HT1080 (cell line): ENCODE results near the gene ATG13. TPM values are rescaled to one million over a fixed set of nuclear protein-coding genes. Genes with fewer than 3 reads are reported as not detected.
A peak's percentile ranks its signal among the peaks of the same experiment; 100 is the strongest.
"Not testable (repeated sequence)": the region's sequence is repeated elsewhere in the genome, so short reads cannot be mapped to it uniquely, and the experiment has no call there.

Experiments used
- DNase-seq: peaks from one replicate; pipeline ENCODE4 v3.0.0-alpha.2; 2015; ENCODE audit warnings: low read depth
- total RNA-seq: library from RNA; depleted of rRNA; stranded (reverse); fragments of >200 nt; shearing (Covaris generic); gene quantifications from 2 replicates; pipeline ENCODE4 v1.2.3, GENCODE V29; 2014

The ATG13 gene
- total RNA-seq, 1 experiment from 2014 or later: 117 TPM

GRCh38 chr11:46642627-46643335 lies 25.4 kb downstream of the ATG13 start:
- DNase-seq: no peak

GRCh38 chr11:46643531-46643930 lies 26.2 kb downstream of the ATG13 start:
- no peak for DNase-seq

GRCh38 chr11:46643986-46644385 lies 26.6 kb downstream of the ATG13 start:
- no peak for DNase-seq

GRCh38 chr11:46649180-46649738 lies 31.9 kb downstream of the ATG13 start:
- DNase-seq: peak; percentile 92

GRCh38 chr11:46655631-46656030 lies 38.3 kb downstream of the ATG13 start:
- DNase-seq: no peak

- DNase-seq: no peak
These were observed 39.8 kb downstream of the ATG13 start for GRCh38 chr11:46657186-46657585.

- no peak for DNase-seq
These were observed 40.9 kb downstream of the ATG13 start for GRCh38 chr11:46658259-46658658.

GRCh38 chr11:46659908-46660307 lies 42.6 kb downstream of the ATG13 start:
- no peak for DNase-seq

- no peak for DNase-seq
These were observed 44.5 kb downstream of the ATG13 start for GRCh38 chr11:46661836-46662235.

- no peak for DNase-seq
These were observed 45.0 kb downstream of the ATG13 start for GRCh38 chr11:46662366-46662765.

GRCh38 chr11:46663277-46663940 lies 46.1 kb downstream of the ATG13 start:
- DNase-seq: no peak

- no peak for DNase-seq
These were observed 47.3 kb downstream of the ATG13 start for GRCh38 chr11:46664612-46665011.

GRCh38 chr11:46665356-46665755 lies 48.0 kb downstream of the ATG13 start:
- DNase-seq: no peak

GRCh38 chr11:46666516-46666915 lies 49.2 kb downstream of the ATG13 start:
- no peak for DNase-seq

GRCh38 chr11:46667043-46667481 lies 49.7 kb downstream of the ATG13 start:
- no peak for DNase-seq

- DNase-seq: no peak
These were observed 51.2 kb downstream of the ATG13 start for GRCh38 chr11:46668480-46669085.

- no peak for DNase-seq
These were observed 52.4 kb downstream of the ATG13 start for GRCh38 chr11:46669711-46670139.

- DNase-seq: not testable (repeated sequence)
These were observed 53.2 kb downstream of the ATG13 start for GRCh38 chr11:46670521-46670920.

GRCh38 chr11:46671958-46672315 lies 54.6 kb downstream of the ATG13 start:
- DNase-seq: no peak

- DNase-seq: no peak
These were observed 55.1 kb downstream of the ATG13 start for GRCh38 chr11:46672381-46672839.

GRCh38 chr11:46673713-46674462 lies 56.5 kb downstream of the ATG13 start:
- DNase-seq: no peak
